ENCODE results near the gene TSPAN4. TPM values are rescaled to one million over a fixed set of nuclear protein-coding genes. Genes with fewer than 3 reads are reported as not detected.

The TSPAN4 gene
- total RNA-seq, 2 experiments from 2014 or later = 1.6 to 2.0 TPM

GRCh38 chr11:816433-816779 lies 26.2 kb upstream of the TSPAN4 start:
- no peak overlapping the region for H3K27ac ChIP-seq (ENCODE audit: low read depth in 1 of 2, low read length in 2 of 2)
- no peak for DNase-seq
- peaks cover 14% of the 10 kb centered on the region for H3K4me1 Mint-ChIP-seq (ENCODE audit: low read depth)
- H3K27me3 ChIP-seq (ENCODE audit: control insufficient read depth in 1 of 2, insufficient read depth in 2 of 2, low read length in 2 of 2) = no peaks in the 10 kb centered on the region
- ChIA-PET CTCF (no interaction called here), POLR2A (interaction anchor here (1.0 kb wide), 1 partner anchor 9 kb away, joined by 3 read pairs; no protein-coding TSS in a partner anchor)
- H3K9me3 ChIP-seq (ENCODE audit: control insufficient read depth in 1 of 2, insufficient read depth in 1 of 2, low read length in 2 of 2) = no peaks in the 10 kb centered on the region
- H3K4me3 Mint-ChIP-seq = peak overlapping the region; percentile 15
- H3K27ac Mint-ChIP-seq = no peak overlapping the region
- no peak for TF ChIP-seq CTCF (IDR thresholded peaks at IDR 0.05)
- intact Hi-C loops (cut with DNase I, micrococcal nuclease) = no loop called here
- H3K4me1 ChIP-seq (ENCODE audit: insufficient read depth, low read length) = peaks cover 32% of the 10 kb centered on the region
- H3K27me3 Mint-ChIP-seq = no peaks in the 10 kb centered on the region
- H3K9me3 Mint-ChIP-seq = no peaks in the 10 kb centered on the region
- ATAC-seq (ENCODE audit: poor library complexity) = no peak
- peaks cover 27% of the 10 kb centered on the region for H3K36me3 Mint-ChIP-seq (ENCODE audit: low read depth)
- H3K36me3 ChIP-seq (ENCODE audit: insufficient read depth, low read length) = peaks cover 32% of the 10 kb centered on the region
- no peak overlapping the region for H3K4me3 ChIP-seq (ENCODE audit: low read length)

GRCh38 chr11:818396-819128 lies 24.1 kb upstream of the TSPAN4 start, which contains the start of gene PNPLA2:
TSS of gene PNPLA2 (plus strand) at chr11:818914. CDS start at chr11:819719, 805 bp downstream.
- Histone ChIP-seq H3K9me3 (ENCODE audit: control insufficient read depth in 1 of 2, insufficient read depth in 1 of 2, low read length in 2 of 2) (no peaks in the 10 kb centered on the region), H3K36me3 (ENCODE audit: insufficient read depth, low read length) (peaks cover 26% of the 10 kb centered on the region), H3K27ac (ENCODE audit: low read depth in 1 of 2, low read length in 2 of 2) (peak within 1 kb of the TSS; percentile 62 to 88), H3K4me1 (ENCODE audit: insufficient read depth, low read length) (peaks cover 34% of the 10 kb centered on the region), H3K4me3 (ENCODE audit: low read length) (peak within 1 kb of the TSS; percentile 74), H3K27me3 (ENCODE audit: control insufficient read depth in 1 of 2, insufficient read depth in 2 of 2, low read length in 2 of 2) (no peaks in the 10 kb centered on the region)
- ChIA-PET POLR2A (interaction anchor here (0.6 to 6.1 kb wide), 21 partner anchors 7 to 611 kb away, joined by 3 to 115 read pairs (median 7); partner anchors contain the start of genes BET1L, CD151, CRACR2B and GATD1), CTCF (interaction anchor here (1.1 to 2.0 kb wide), 3 partner anchors 8 to 30 kb away, joined by 4 to 7 read pairs (median 4); no protein-coding TSS in a partner anchor)
- Mint-ChIP-seq H3K4me1 (ENCODE audit: low read depth) (peaks cover 11% of the 10 kb centered on the region), H3K27me3 (no peaks in the 10 kb centered on the region), H3K27ac (peak within 1 kb of the TSS; percentile 92), H3K9me3 (no peaks in the 10 kb centered on the region), H3K4me3 (peak within 1 kb of the TSS; percentile 97), H3K36me3 (ENCODE audit: low read depth) (peaks cover 25% of the 10 kb centered on the region)
- no peak for TF ChIP-seq CTCF (IDR thresholded peaks at IDR 0.05)
- ATAC-seq (ENCODE audit: poor library complexity) = no peak
- no peak for DNase-seq
- intact Hi-C loops (cut with DNase I, micrococcal nuclease) = loop anchor here (1.0 kb wide), 1 partner anchor 9 kb away; the partner anchor contains the start of gene RPLP2 (in 2 of the 2)

DNA sequence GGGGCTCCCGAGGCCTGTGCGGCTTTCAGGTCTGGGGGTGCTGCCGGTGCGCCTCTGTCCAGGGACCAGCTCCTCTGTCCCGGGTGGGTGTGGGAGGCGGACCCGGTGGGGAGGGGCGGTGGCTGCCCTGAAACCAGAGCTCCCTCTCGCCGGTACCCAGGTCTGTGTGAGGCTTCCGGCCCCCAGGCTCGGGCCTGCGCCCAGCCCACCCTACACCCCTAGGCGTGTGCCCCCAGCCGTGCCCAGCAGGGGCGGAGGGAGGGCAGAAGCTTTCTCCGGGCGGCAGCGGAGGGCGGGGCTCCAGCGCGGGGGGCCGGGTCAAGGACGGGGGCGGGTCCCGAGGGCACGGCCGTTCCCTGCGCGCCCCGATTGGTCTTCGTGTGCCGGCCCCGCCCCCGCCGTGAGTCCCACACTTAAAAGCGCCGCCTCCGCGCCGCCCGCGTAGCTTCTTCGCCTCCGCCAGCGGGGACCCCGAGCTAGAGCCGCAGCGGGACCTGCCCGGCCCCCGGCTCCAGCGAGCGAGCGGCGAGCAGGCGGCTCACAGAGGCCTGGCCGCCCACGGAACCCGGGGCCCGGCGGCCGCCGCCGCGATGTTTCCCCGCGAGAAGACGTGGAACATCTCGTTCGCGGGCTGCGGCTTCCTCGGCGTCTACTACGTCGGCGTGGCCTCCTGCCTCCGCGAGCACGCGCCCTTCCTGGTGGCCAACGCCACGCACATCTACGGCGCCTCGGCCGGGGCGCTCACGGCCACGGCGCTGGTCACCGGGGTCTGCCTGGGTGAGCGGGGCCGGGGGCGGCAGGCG lies 23.3 kb upstream of the TSPAN4 start:
- Histone ChIP-seq H3K36me3 (ENCODE audit: insufficient read depth, low read length) (peaks cover 27% of the 10 kb centered on the region), H3K27ac (ENCODE audit: low read depth in 1 of 2, low read length in 2 of 2) (peak overlapping the region; percentile 62 to 88), H3K4me1 (ENCODE audit: insufficient read depth, low read length) (peaks cover 34% of the 10 kb centered on the region), H3K4me3 (ENCODE audit: low read length) (peak overlapping the region; percentile 74), H3K27me3 (ENCODE audit: control insufficient read depth in 1 of 2, insufficient read depth in 2 of 2, low read length in 2 of 2) (no peaks in the 10 kb centered on the region), H3K9me3 (ENCODE audit: control insufficient read depth in 1 of 2, insufficient read depth in 1 of 2, low read length in 2 of 2) (no peaks in the 10 kb centered on the region)
- intact Hi-C loops (cut with DNase I, micrococcal nuclease) = loop anchor here (1.0 kb wide), 1 partner anchor 10 kb away; the partner anchor contains the start of gene RPLP2 (in 2 of the 2)
- peak; percentile 21 for TF ChIP-seq CTCF (IDR thresholded peaks at IDR 0.05)
- H3K4me3 Mint-ChIP-seq = peak overlapping the region; percentile 97
- H3K36me3 Mint-ChIP-seq (ENCODE audit: low read depth) = peaks cover 25% of the 10 kb centered on the region
- H3K4me1 Mint-ChIP-seq (ENCODE audit: low read depth) = peaks cover 11% of the 10 kb centered on the region
- H3K9me3 Mint-ChIP-seq = no peaks in the 10 kb centered on the region
- ATAC-seq (ENCODE audit: poor library complexity) = peak; percentile 71
- CTCF ChIA-PET = interaction anchor here (1.1 to 2.0 kb wide), 3 partner anchors 8 to 29 kb away, joined by 4 to 7 read pairs (median 4); no protein-coding TSS in a partner anchor
- POLR2A ChIA-PET = interaction anchor here (0.6 to 6.1 kb wide), 24 partner anchors 8 to 612 kb away, joined by 3 to 115 read pairs (median 6); partner anchors contain the start of genes BET1L, CD151, CRACR2B and DEAF1
- H3K27me3 Mint-ChIP-seq = no peaks in the 10 kb centered on the region
- peak overlapping the region; percentile 92 for H3K27ac Mint-ChIP-seq
- peak; percentile 83 to 96 (median 92) for DNase-seq

Measured in CD4-positive, alpha-beta T cell (primary cell).